IMR-90 (cell line): ENCODE measurements around the gene YPEL5.

Experiments
- BHLHE40 ChIP-seq: fragments of 150-350 bp; IDR thresholded peaks from 2 replicates; pipeline ENCODE4 v1.6.1; 2016; ENCODE audit warnings: mild to moderate bottlenecking, low read depth, low read length
- CEBPB ChIP-seq: IDR thresholded peaks from 2 replicates; pipeline ENCODE4 v1.6.1; 2012; ENCODE audit warnings: low read depth, low read length, improper control_type of control experiment
- CHD1 ChIP-seq: IDR thresholded peaks from 2 replicates; pipeline ENCODE4 v1.6.1; 2012; ENCODE audit warnings: low read depth, low read length, improper control_type of control experiment
- CTCF ChIP-seq: conservative IDR thresholded peaks from 2 replicates; pipeline ENCODE4 v1.5.1; 2012; ENCODE audit warnings: mild to moderate bottlenecking, low read depth, low read length, improper control_type of control experiment
- ELK1 ChIP-seq: fragments of 150-350 bp; IDR thresholded peaks from 2 replicates; pipeline ENCODE4 v1.6.1; 2016; ENCODE audit warnings: low read depth, mild to moderate bottlenecking, low read length, moderate library complexity, borderline replicate concordance
- FOS ChIP-seq: fragments of 150-350 bp; IDR thresholded peaks from 2 replicates; pipeline ENCODE4 v1.6.1; 2016; ENCODE audit warnings: low read depth, low read length
- MAFK ChIP-seq: IDR thresholded peaks from 2 replicates; pipeline ENCODE4 v1.6.1; 2012; ENCODE audit warnings: low read depth, low read length, improper control_type of control experiment
- MXI1 ChIP-seq: IDR thresholded peaks from 2 replicates; pipeline ENCODE4 v1.6.1; 2012; ENCODE audit warnings: low read depth, mild to moderate bottlenecking, low read length, moderate library complexity, borderline replicate concordance
- POLR2A ChIP-seq: IDR thresholded peaks from 2 replicates; pipeline ENCODE4 v1.6.1; 2012; ENCODE audit warnings: mild to moderate bottlenecking, low read depth, low read length
- RAD21 ChIP-seq: IDR thresholded peaks from 2 replicates; pipeline ENCODE4 v1.6.1; 2012; ENCODE audit warnings: low read length, improper control_type of control experiment
- RCOR1 ChIP-seq: IDR thresholded peaks from 2 replicates; pipeline ENCODE4 v1.6.1; 2012; ENCODE audit warnings: mild to moderate bottlenecking, low read length, improper control_type of control experiment; ENCODE audit not compliant: insufficient replicate concordance
- RFX5 ChIP-seq: IDR thresholded peaks from 2 replicates; pipeline ENCODE4 v1.8.0; 2012; ENCODE audit warnings: low read depth, mild to moderate bottlenecking, low read length, moderate library complexity
- SMC3 ChIP-seq: fragments of 150-350 bp; IDR thresholded peaks from 2 replicates; pipeline ENCODE4 v1.6.1; 2016; ENCODE audit warnings: low read depth, mild to moderate bottlenecking, antibody characterized with exemption, low read length, moderate library complexity
- USF2 ChIP-seq: fragments of 150-350 bp; IDR thresholded peaks from 2 replicates; pipeline ENCODE4 v1.6.1; 2017; ENCODE audit warnings: mild to moderate bottlenecking, antibody characterized with exemption, low read length, low read depth

GRCh38 chr2:30104307-30104706, 42.5 kb upstream of the YPEL5 start:
- TF ChIP-seq RFX5, result no peak
- no peak for TF ChIP-seq POLR2A
- no peak for TF ChIP-seq CTCF
- TF ChIP-seq MXI1, result no peak
- no peak for TF ChIP-seq USF2
- TF ChIP-seq SMC3, result no peak
- no peak for TF ChIP-seq FOS
- no peak for TF ChIP-seq RCOR1
- no peak for TF ChIP-seq CHD1
- no peak for TF ChIP-seq BHLHE40
- no peak for TF ChIP-seq ELK1
- TF ChIP-seq RAD21, result no peak
- no peak for TF ChIP-seq MAFK
- TF ChIP-seq CEBPB, result no peak
